Measurements from ENCODE around the gene LZTS2.
"Not testable (repeated sequence)": the region's sequence is repeated elsewhere in the genome, so short reads cannot be mapped to it uniquely, and the experiment has no call there.

The LZTS2 gene

GRCh38 chr10:101033276-101033675, 33.7 kb downstream of the LZTS2 start:
- H3K9me3 ChIP-seq (ENCODE audit: control insufficient read depth, insufficient read depth, low read length), result no peaks in the 10 kb centered on the region
- no peak overlapping the region for H3K9ac ChIP-seq (ENCODE audit: low read depth, low read length)
- peaks cover 43% of the 10 kb centered on the region for H3K27me3 ChIP-seq (ENCODE audit: control insufficient read depth, insufficient read depth, low read length)
- H3K4me3 ChIP-seq (ENCODE audit: low read depth, low read length), result no peak overlapping the region
- H3K4me1 ChIP-seq (ENCODE audit: control insufficient read depth, insufficient read depth, low read length), result peaks cover 14% of the 10 kb centered on the region
- H3K36me3 ChIP-seq (ENCODE audit: control insufficient read depth, insufficient read depth, low read length), result no peaks in the 10 kb centered on the region

- peaks cover 47% of the 10 kb centered on the region for H3K27me3 ChIP-seq (ENCODE audit: control insufficient read depth, insufficient read depth, low read length)
- not testable (repeated sequence) for H3K9ac ChIP-seq (ENCODE audit: low read depth, low read length); H3K4me3 ChIP-seq (ENCODE audit: low read depth, low read length)
These were observed 34.8 kb downstream of the LZTS2 start for GRCh38 chr10:101034404-101034803.

GRCh38 chr10:101035314-101035713, 35.7 kb downstream of the LZTS2 start:
- H3K27me3 ChIP-seq (ENCODE audit: control insufficient read depth, insufficient read depth, low read length), result peaks cover 49% of the 10 kb centered on the region
- no peaks in the 10 kb centered on the region for H3K9me3 ChIP-seq (ENCODE audit: control insufficient read depth, insufficient read depth, low read length)
- H3K9ac ChIP-seq (ENCODE audit: low read depth, low read length), result no peak overlapping the region
- H3K36me3 ChIP-seq (ENCODE audit: control insufficient read depth, insufficient read depth, low read length), result no peaks in the 10 kb centered on the region
- peaks cover 8% of the 10 kb centered on the region for H3K4me1 ChIP-seq (ENCODE audit: control insufficient read depth, insufficient read depth, low read length)
- H3K4me3 ChIP-seq (ENCODE audit: low read depth, low read length), result no peak overlapping the region

More at GRCh38 chr10:101034404-101034803, 34.8 kb downstream of the LZTS2 start:
- H3K9me3 ChIP-seq (ENCODE audit: control insufficient read depth, insufficient read depth, low read length); H3K36me3 ChIP-seq (ENCODE audit: control insufficient read depth, insufficient read depth, low read length): not testable (repeated sequence)
- peaks cover 12% of the 10 kb centered on the region for H3K4me1 ChIP-seq (ENCODE audit: control insufficient read depth, insufficient read depth, low read length)

- H3K9me3 ChIP-seq (ENCODE audit: control insufficient read depth, insufficient read depth, low read length), result no peaks in the 10 kb centered on the region
- H3K9ac ChIP-seq (ENCODE audit: low read depth, low read length), result no peak overlapping the region
- H3K4me3 ChIP-seq (ENCODE audit: low read depth, low read length), result no peak overlapping the region
- peaks cover 47% of the 10 kb centered on the region for H3K27me3 ChIP-seq (ENCODE audit: control insufficient read depth, insufficient read depth, low read length)
- no peaks in the 10 kb centered on the region for H3K36me3 ChIP-seq (ENCODE audit: control insufficient read depth, insufficient read depth, low read length)
- H3K4me1 ChIP-seq (ENCODE audit: control insufficient read depth, insufficient read depth, low read length), result peaks cover 6% of the 10 kb centered on the region
These were observed 36.5 kb downstream of the LZTS2 start for GRCh38 chr10:101035916-101036702.

GRCh38 chr10:101036726-101037125, 37.1 kb downstream of the LZTS2 start:
- Histone ChIP-seq H3K9me3 (ENCODE audit: control insufficient read depth, insufficient read depth, low read length) (no peaks in the 10 kb centered on the region), H3K4me1 (ENCODE audit: control insufficient read depth, insufficient read depth, low read length) (peaks cover 6% of the 10 kb centered on the region), H3K9ac (ENCODE audit: low read depth, low read length) (no peak overlapping the region), H3K4me3 (ENCODE audit: low read depth, low read length) (no peak overlapping the region), H3K27me3 (ENCODE audit: control insufficient read depth, insufficient read depth, low read length) (peaks cover 41% of the 10 kb centered on the region), H3K36me3 (ENCODE audit: control insufficient read depth, insufficient read depth, low read length) (no peaks in the 10 kb centered on the region)

GRCh38 chr10:101038484-101038883, 38.9 kb downstream of the LZTS2 start:
- Histone ChIP-seq H3K36me3 (ENCODE audit: control insufficient read depth, insufficient read depth, low read length) (no peaks in the 10 kb centered on the region), H3K4me1 (ENCODE audit: control insufficient read depth, insufficient read depth, low read length) (peaks cover 5% of the 10 kb centered on the region), H3K27me3 (ENCODE audit: control insufficient read depth, insufficient read depth, low read length) (peaks cover 29% of the 10 kb centered on the region), H3K9me3 (ENCODE audit: control insufficient read depth, insufficient read depth, low read length) (no peaks in the 10 kb centered on the region), H3K4me3 (ENCODE audit: low read depth, low read length) (no peak overlapping the region), H3K9ac (ENCODE audit: low read depth, low read length) (no peak overlapping the region)

DNA sequence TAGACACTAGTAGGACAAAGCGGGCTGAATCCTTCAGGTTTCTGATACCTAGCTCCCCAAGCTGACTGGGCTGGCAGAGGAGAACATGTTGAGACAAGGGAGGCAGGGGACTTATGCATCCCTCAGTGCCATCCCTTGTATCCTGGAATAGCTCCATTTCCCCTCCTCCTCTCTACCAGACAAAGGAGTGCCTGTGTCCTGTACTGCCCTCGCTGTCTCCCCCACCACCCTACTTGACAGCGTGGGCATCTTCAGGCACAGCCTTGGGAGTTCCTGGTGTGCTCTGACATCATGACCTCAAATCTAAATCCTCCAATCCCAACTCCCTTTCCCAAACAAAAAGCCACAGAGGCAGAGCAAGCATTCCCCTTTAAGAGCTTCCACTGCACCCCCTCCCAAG, 40.5 kb downstream of the LZTS2 start:
- peaks cover 7% of the 10 kb centered on the region for H3K4me1 ChIP-seq (ENCODE audit: control insufficient read depth, insufficient read depth, low read length)
- H3K27me3 ChIP-seq (ENCODE audit: control insufficient read depth, insufficient read depth, low read length), result peaks cover 37% of the 10 kb centered on the region
- H3K4me3 ChIP-seq (ENCODE audit: low read depth, low read length), result no peak overlapping the region
- no peak overlapping the region for H3K9ac ChIP-seq (ENCODE audit: low read depth, low read length)
- H3K36me3 ChIP-seq (ENCODE audit: control insufficient read depth, insufficient read depth, low read length), result no peaks in the 10 kb centered on the region
- no peaks in the 10 kb centered on the region for H3K9me3 ChIP-seq (ENCODE audit: control insufficient read depth, insufficient read depth, low read length)

- no peak overlapping the region for H3K9ac ChIP-seq (ENCODE audit: low read depth, low read length)
- H3K4me3 ChIP-seq (ENCODE audit: low read depth, low read length), result no peak overlapping the region
- H3K36me3 ChIP-seq (ENCODE audit: control insufficient read depth, insufficient read depth, low read length), result no peaks in the 10 kb centered on the region
- H3K4me1 ChIP-seq (ENCODE audit: control insufficient read depth, insufficient read depth, low read length), result peaks cover 7% of the 10 kb centered on the region
- no peaks in the 10 kb centered on the region for H3K9me3 ChIP-seq (ENCODE audit: control insufficient read depth, insufficient read depth, low read length)
- H3K27me3 ChIP-seq (ENCODE audit: control insufficient read depth, insufficient read depth, low read length), result peaks cover 39% of the 10 kb centered on the region
These were observed 41.2 kb downstream of the LZTS2 start for GRCh38 chr10:101040851-101041250.

- Histone ChIP-seq H3K36me3 (ENCODE audit: control insufficient read depth, insufficient read depth, low read length) (no peaks in the 10 kb centered on the region), H3K9ac (ENCODE audit: low read depth, low read length) (no peak overlapping the region), H3K27me3 (ENCODE audit: control insufficient read depth, insufficient read depth, low read length) (peaks cover 42% of the 10 kb centered on the region), H3K9me3 (ENCODE audit: control insufficient read depth, insufficient read depth, low read length) (no peaks in the 10 kb centered on the region), H3K4me1 (ENCODE audit: control insufficient read depth, insufficient read depth, low read length) (peaks cover 7% of the 10 kb centered on the region), H3K4me3 (ENCODE audit: low read depth, low read length) (no peak overlapping the region)
These were observed 41.7 kb downstream of the LZTS2 start for GRCh38 chr10:101041252-101041761.

DNA sequence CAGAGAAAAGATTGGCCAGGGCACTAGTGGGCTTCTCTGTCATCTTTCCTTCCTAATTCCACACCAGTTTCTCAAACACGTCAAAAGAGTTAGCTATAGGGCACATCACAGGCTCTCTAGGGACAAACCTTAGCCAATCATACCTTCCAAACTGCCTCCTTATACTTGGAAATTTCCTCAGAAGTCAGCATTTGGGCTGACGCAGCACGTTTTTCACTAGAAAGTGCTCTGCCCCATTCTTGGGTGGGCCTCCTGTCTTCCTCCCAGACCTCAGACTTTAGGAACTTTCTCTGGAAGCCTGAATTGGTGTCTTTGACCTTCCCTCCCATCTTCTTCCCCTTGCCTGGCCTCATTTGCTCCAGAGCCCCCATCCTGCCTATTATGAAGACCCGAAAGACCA, 42.5 kb downstream of the LZTS2 start:
- peaks cover 9% of the 10 kb centered on the region for H3K4me1 ChIP-seq (ENCODE audit: control insufficient read depth, insufficient read depth, low read length)
- no peaks in the 10 kb centered on the region for H3K9me3 ChIP-seq (ENCODE audit: control insufficient read depth, insufficient read depth, low read length)
- peaks cover 50% of the 10 kb centered on the region for H3K27me3 ChIP-seq (ENCODE audit: control insufficient read depth, insufficient read depth, low read length)
- peak overlapping the region; percentile 22 for H3K4me3 ChIP-seq (ENCODE audit: low read depth, low read length)
- H3K36me3 ChIP-seq (ENCODE audit: control insufficient read depth, insufficient read depth, low read length), result no peaks in the 10 kb centered on the region
- no peak overlapping the region for H3K9ac ChIP-seq (ENCODE audit: low read depth, low read length)

- peak overlapping the region; percentile 42 for H3K9ac ChIP-seq (ENCODE audit: low read depth, low read length)
- H3K36me3 ChIP-seq (ENCODE audit: control insufficient read depth, insufficient read depth, low read length), result no peaks in the 10 kb centered on the region
- peaks cover 57% of the 10 kb centered on the region for H3K27me3 ChIP-seq (ENCODE audit: control insufficient read depth, insufficient read depth, low read length)
- H3K9me3 ChIP-seq (ENCODE audit: control insufficient read depth, insufficient read depth, low read length), result no peaks in the 10 kb centered on the region
- peak overlapping the region; percentile 79 for H3K4me3 ChIP-seq (ENCODE audit: low read depth, low read length)
- peaks cover 9% of the 10 kb centered on the region for H3K4me1 ChIP-seq (ENCODE audit: control insufficient read depth, insufficient read depth, low read length)
These were observed 43.2 kb downstream of the LZTS2 start for GRCh38 chr10:101042667-101043362.

DNA sequence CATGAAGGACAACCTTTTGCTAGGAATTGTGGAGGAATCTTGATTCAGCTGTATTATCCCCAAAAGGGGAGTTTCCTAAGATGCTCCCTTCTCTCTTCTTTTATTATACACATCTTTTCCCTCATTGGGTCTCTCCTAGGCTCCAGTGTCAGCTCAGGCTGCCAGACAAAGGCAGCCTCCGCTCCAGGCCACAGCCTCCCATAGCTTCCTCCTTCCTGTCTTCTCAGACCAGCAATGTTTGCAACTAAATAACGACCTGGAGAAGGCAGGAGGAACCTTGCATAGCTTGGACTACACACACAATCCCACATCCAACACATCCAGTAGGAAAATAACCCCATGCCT, 43.7 kb downstream of the LZTS2 start:
- no peaks in the 10 kb centered on the region for H3K9me3 ChIP-seq (ENCODE audit: control insufficient read depth, insufficient read depth, low read length)
- H3K27me3 ChIP-seq (ENCODE audit: control insufficient read depth, insufficient read depth, low read length), result peaks cover 62% of the 10 kb centered on the region
- H3K9ac ChIP-seq (ENCODE audit: low read depth, low read length), result no peak overlapping the region
- H3K4me1 ChIP-seq (ENCODE audit: control insufficient read depth, insufficient read depth, low read length), result peaks cover 9% of the 10 kb centered on the region
- H3K4me3 ChIP-seq (ENCODE audit: low read depth, low read length), result peak overlapping the region; percentile 79
- no peaks in the 10 kb centered on the region for H3K36me3 ChIP-seq (ENCODE audit: control insufficient read depth, insufficient read depth, low read length)
